GM12801 (cell line): ENCODE measurements around the gene DHCR7.

Experiments used
- TF ChIP-seq, protein P1 (sequence below): IDR thresholded peaks from one replicate; pipeline ENCODE4 v1.5.1; 2011; ENCODE audit warnings: control low read depth; ENCODE audit not compliant: insufficient read length; ENCODE audit errors: extremely low read depth

Gene DHCR7

DNA sequence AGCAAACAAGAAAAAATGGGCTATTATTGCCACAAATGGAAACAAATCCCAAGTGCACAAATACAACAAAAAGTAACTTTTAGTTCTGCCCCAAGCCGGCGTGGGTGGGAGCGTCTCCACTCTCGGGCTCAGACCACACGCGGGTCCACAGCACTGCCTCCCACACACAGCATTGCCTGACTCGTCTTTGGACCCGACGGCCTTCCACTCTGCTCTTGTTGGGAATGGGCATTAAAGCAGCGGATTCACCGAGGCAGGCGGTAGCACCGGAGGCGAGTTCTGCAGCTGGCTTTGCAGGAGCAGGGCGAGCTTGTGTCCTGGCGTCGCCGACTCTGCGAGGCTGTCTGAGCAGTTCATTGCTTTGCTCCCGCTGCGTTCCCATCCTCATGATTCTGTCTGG is 27.8 kb upstream of the DHCR7 start:
- TF ChIP-seq, protein P1, sequence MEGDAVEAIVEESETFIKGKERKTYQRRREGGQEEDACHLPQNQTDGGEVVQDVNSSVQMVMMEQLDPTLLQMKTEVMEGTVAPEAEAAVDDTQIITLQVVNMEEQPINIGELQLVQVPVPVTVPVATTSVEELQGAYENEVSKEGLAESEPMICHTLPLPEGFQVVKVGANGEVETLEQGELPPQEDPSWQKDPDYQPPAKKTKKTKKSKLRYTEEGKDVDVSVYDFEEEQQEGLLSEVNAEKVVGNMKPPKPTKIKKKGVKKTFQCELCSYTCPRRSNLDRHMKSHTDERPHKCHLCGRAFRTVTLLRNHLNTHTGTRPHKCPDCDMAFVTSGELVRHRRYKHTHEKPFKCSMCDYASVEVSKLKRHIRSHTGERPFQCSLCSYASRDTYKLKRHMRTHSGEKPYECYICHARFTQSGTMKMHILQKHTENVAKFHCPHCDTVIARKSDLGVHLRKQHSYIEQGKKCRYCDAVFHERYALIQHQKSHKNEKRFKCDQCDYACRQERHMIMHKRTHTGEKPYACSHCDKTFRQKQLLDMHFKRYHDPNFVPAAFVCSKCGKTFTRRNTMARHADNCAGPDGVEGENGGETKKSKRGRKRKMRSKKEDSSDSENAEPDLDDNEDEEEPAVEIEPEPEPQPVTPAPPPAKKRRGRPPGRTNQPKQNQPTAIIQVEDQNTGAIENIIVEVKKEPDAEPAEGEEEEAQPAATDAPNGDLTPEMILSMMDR = no peak

GRCh38 chr11:71474771-71475483 is 26.7 kb upstream of the DHCR7 start:
- TF ChIP-seq, protein P1 = no peak

DNA sequence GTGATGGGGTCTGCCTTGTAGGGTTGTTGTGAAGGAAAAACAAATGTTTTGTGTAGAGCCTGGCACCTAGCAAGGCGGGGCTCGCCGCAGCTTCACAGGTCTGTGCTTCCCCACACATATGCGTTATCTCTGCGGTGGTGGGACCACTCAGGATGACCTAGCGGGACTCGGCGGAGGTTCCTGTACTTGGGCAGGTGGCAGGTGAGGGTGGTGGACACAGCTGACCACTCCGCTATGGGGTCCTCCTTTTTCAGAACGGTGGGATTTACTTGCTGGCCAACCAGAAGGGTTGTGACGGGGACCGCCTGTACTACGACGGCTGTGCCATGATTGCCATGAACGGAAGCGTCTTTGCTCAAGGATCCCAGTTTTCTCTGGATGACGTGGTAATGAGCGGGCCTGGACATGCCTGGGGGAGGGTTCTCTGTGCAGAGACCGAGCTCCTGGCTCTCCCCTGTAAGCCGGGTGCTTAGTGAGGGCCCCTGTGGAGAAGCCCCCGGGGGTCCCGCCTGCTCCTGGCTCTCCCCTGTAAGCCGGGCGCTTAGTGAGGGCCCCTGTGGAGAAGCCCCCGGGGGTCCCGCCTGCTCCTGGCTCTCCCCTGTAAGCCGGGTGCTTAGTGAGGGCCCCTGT is 26.1 kb upstream of the DHCR7 start:
- TF ChIP-seq, protein P1 = no peak

DNA sequence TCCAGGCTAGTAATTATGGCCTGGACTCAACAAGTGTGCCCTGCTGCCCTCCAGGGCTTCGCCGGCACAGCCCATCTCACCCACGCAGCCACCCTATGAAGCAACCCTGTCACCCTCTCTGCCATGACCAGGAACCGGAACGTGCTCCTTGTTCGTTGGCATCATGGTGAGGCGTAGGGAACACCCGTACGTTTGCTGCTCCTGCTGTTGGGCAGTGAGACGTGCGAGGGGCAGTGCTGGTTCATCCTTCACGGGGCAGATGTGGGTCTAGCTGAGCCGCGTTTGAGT is 25.5 kb upstream of the DHCR7 start:
- TF ChIP-seq, protein P1 = no peak

- TF ChIP-seq, protein P1 = no peak
Observed at GRCh38 chr11:71472941-71473792, 25.0 kb upstream of the DHCR7 start.

DNA sequence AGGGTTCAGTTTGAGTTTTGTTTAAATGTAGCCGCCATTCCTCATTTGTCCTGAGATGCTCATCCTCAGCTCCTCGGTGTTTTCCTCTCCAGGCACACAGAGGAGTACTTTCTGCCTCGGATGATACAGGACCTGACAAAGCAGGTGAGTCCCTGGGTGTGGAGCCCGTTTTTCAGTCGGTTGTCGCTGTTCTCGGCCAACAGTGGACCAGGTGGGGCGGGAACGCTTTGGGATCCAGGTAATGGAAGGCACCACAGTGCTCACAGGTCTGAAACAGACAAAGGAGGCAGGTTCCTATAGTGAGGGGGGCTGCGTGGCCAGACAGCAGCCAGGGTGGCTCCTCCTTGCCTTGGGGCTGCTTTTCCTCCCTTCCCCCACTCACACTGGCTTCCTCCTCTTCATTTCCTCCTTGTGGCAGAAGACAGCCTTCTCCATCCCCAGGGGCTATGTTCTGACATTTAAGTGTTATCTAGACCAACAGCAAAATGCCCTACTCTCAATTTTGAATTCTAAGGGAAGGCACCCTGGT is 24.2 kb upstream of the DHCR7 start:
- TF ChIP-seq, protein P1 = no peak

GRCh38 chr11:71470946-71471345 is 22.8 kb upstream of the DHCR7 start:
- TF ChIP-seq, protein P1 = no peak
